ENCODE results near the gene IL3.

- TF ChIP-seq, protein P1, sequence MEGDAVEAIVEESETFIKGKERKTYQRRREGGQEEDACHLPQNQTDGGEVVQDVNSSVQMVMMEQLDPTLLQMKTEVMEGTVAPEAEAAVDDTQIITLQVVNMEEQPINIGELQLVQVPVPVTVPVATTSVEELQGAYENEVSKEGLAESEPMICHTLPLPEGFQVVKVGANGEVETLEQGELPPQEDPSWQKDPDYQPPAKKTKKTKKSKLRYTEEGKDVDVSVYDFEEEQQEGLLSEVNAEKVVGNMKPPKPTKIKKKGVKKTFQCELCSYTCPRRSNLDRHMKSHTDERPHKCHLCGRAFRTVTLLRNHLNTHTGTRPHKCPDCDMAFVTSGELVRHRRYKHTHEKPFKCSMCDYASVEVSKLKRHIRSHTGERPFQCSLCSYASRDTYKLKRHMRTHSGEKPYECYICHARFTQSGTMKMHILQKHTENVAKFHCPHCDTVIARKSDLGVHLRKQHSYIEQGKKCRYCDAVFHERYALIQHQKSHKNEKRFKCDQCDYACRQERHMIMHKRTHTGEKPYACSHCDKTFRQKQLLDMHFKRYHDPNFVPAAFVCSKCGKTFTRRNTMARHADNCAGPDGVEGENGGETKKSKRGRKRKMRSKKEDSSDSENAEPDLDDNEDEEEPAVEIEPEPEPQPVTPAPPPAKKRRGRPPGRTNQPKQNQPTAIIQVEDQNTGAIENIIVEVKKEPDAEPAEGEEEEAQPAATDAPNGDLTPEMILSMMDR (conservative IDR thresholded peaks at IDR 0.05; ENCODE audit: low read length), result no peak
- TF ChIP-seq EZH2phosphoT487 (IDR thresholded peaks at IDR 0.05; ENCODE audit: borderline replicate concordance, low read depth, low read length), result no peak
Measured at GRCh38 chr5:132089363-132089762, 28.9 kb downstream of the IL3 start.

Measured in OCI-LY7 (cell line).